ENCODE data around the gene C17orf58. TPM values are rescaled to one million over a fixed set of nuclear protein-coding genes. Genes with fewer than 3 reads are reported as not detected.

The C17orf58 gene
- total and polyA plus RNA-seq, 2 of the 8 experiments (the other 6 are each of a cell fraction or from before 2014, with no cell fraction given) = 22.6 to 24.1 TPM

- ChIA-PET POLR2A (ENCODE audit: partially characterized antibody) (interaction anchor here (0.6 to 6.7 kb wide), 17 partner anchors 11 to 195 kb away, joined by 3 to 104 read pairs (median 4); partner anchors contain the start of genes BPTF and KPNA2), CTCF (ENCODE audit: partially characterized antibody) (interaction anchor here (1.1 to 2.2 kb wide), 7 partner anchors 10 to 442 kb away, joined by 3 to 11 read pairs (median 5); partner anchors contain the start of gene C17orf58)
- Histone ChIP-seq H2BK15ac (ENCODE audit: low read length) (no peak overlapping the region), H3K56ac (replicated peaks; ENCODE audit: insufficient read length, low read depth, low read length) (peak overlapping the region; percentile 73), H2BK20ac (ENCODE audit: low read length) (no peak overlapping the region), H4K91ac (replicated peaks; ENCODE audit: insufficient read length, low read length) (no peak overlapping the region), H3K14ac (ENCODE audit: insufficient read length) (no peak overlapping the region), H3K79me2 (ENCODE audit: control insufficient read depth in 1 of 2, insufficient read depth in 2 of 2, low read length in 2 of 2) (no peaks in the 10 kb centered on the region), H4K20me1 (replicated peaks in 1 of 2; ENCODE audit: control insufficient read depth in 1 of 2, insufficient read depth in 2 of 2, low read length in 2 of 2) (no peaks in the 10 kb centered on the region), H3K4me1 (replicated peaks in 1 of 4; ENCODE audit: control insufficient read depth in 3 of 4, insufficient read depth in 4 of 4, low read length in 3 of 4) (peaks cover 0 to 3% (median 1%) of the 10 kb centered on the region in 4 experiments; a peak in 4 of 7 replicates), H2BK5ac (ENCODE audit: low read depth, low read length) (peak overlapping the region; percentile 81), H4K8ac (ENCODE audit: extremely low read depth, insufficient read depth, low read length) (no peak overlapping the region), H2AK5ac (ENCODE audit: low read depth, low read length) (no peak overlapping the region), H3K23me2 (ENCODE audit: low read depth, low read length) (peaks cover 5% of the 10 kb centered on the region; the same call in 1 of the 2 replicates), H3K36me3 (ENCODE audit: control insufficient read depth in 2 of 4, insufficient read depth in 4 of 4, low read length in 3 of 4) (no peaks in the 10 kb centered on the region), H3K9me3 (ENCODE audit: insufficient read depth in 2 of 2, low read depth in 1 of 2, low read length in 1 of 2) (no peaks in the 10 kb centered on the region), H3K9ac (replicated peaks in 1 of 4; ENCODE audit: extremely low read depth in 1 of 4, low read depth in 3 of 4, low read length in 3 of 4) (peak overlapping the region; percentile 45 to 92 (median 64)), H2AFZ (ENCODE audit: low read length) (peak overlapping the region; percentile 70), H3K27ac (ENCODE audit: low read depth, low read length) (peak overlapping the region; percentile 52), H3K27me3 (replicated peaks in 1 of 4; ENCODE audit: control insufficient read depth in 3 of 4, extremely low read depth in 1 of 4, insufficient read depth in 3 of 4, low read length in 3 of 4) (no peaks in the 10 kb centered on the region), H3K18ac (ENCODE audit: extremely low read depth, low read length) (peak overlapping the region; percentile 62; the same call in 1 of the 2 replicates), H2BK12ac (ENCODE audit: low read depth, low read length) (peak overlapping the region; percentile 75; the same call in 1 of the 2 replicates), H4K5ac (ENCODE audit: insufficient read length, low read depth, low read length) (peak overlapping the region; percentile 20), H3K23ac (ENCODE audit: insufficient read length) (no peak overlapping the region), H3K4me2 (ENCODE audit: insufficient read depth in 1 of 2, low read depth in 2 of 2, low read length in 2 of 2) (peak overlapping the region; percentile 70 to 100), H3K79me1 (ENCODE audit: low read depth, low read length) (no peaks in the 10 kb centered on the region), H3K4me3 (ENCODE audit: extremely low read depth in 1 of 4, insufficient read depth in 2 of 4, low read depth in 3 of 4, low read length in 4 of 4) (peak overlapping the region; percentile 63 to 72 (median 70)), H2BK120ac (replicated peaks; ENCODE audit: low read depth, low read length) (no peak overlapping the region), H3K4ac (replicated peaks; ENCODE audit: insufficient read length, low read depth, low read length) (peak overlapping the region; percentile 11)
- FAIRE-seq (no peak), DNase-seq (ENCODE audit: low read depth in 1 of 2, low spot score in 2 of 2) (no peak)
- 10% methylated on average over 12 of the region's 12 CpGs; no CpG with 5 or more reads in 1 of the 2 experiments for WGBS, 2 experiments (ENCODE audit: extremely low coverage in 1 of 2, insufficient coverage in 1 of 2, insufficient read length in 1 of 2, insufficient replicate concordance in 2 of 2, low coverage in 1 of 2, low lambda C conversion rate in 2 of 2, missing lambda C conversion rate in 1 of 2)
- TF ChIP-seq KDM1A (IDR thresholded peaks at IDR 0.05; ENCODE audit: borderline replicate concordance, low read length) (no peak), HDAC2 (IDR thresholded peaks at IDR 0.05; ENCODE audit: borderline replicate concordance in 1 of 2, low read depth in 2 of 2, low read length in 2 of 2) (no peak), RNF2 (IDR thresholded peaks at IDR 0.05; ENCODE audit: borderline replicate concordance, low read depth, low read length, missing control alignments, poor library complexity, severe bottlenecking) (no peak)
Measured at GRCh38 chr17:68020409-68020756, 24.1 kb upstream of the C17orf58 start.

Data from H1 (cell line).